SK-N-SH (cell line): ENCODE results near the gene HDAC11. TPM values are rescaled to one million over a fixed set of nuclear protein-coding genes. Genes with fewer than 3 reads are reported as not detected.

Source experiments
- CTCF ChIA-PET: fragments of 300-600, 350-600 bp; formaldehyde crosslinking; extraction: SDS; loops from one replicate; lab custom pipeline; 2021; lab: Yijun Ruan, JAX
- POLR2A ChIA-PET: fragments of 350-600 bp; sonication (Branson Sonifier 250); formaldehyde crosslinking; extraction: SDS; loops from one replicate; lab custom pipeline; 2020; ENCODE audit warnings: antibody characterized with exemption, inconsistent platforms; lab: Yijun Ruan, JAX
- DNase-seq: peaks from one replicate; pipeline ENCODE4 v3.0.0; 2012
- H2AFZ ChIP-seq: fragments of 200-600 bp; sonication (generic); 2 replicates; pipeline ENCODE4 v1.8.1; 2016; ENCODE audit warnings: antibody characterized with exemption, mild to moderate bottlenecking, low read depth
- H3F3A ChIP-seq: fragments of 200-600 bp; sonication (generic); replicated peaks from 2 replicates; pipeline ENCODE3; 2016; ENCODE audit warnings: antibody characterized with exemption, mild to moderate bottlenecking; ENCODE audit not compliant: insufficient read depth
- H3K27ac ChIP-seq, 2 experiments: fragments of 200-500 bp in 1 of 2; fragments of 200-600 bp in 1 of 2; sonication (Bioruptor generic) in 1 of 2; sonication (generic), shearing (Covaris generic) in 1 of 2; 2 replicates each; pipeline versions ENCODE4 v1.5.1 to v1.6.1; 2014 to 2016; ENCODE audit warnings: low read depth in 2 of 2, inconsistent platforms in 1 of 2, low read length in 1 of 2, mild to moderate bottlenecking in 1 of 2, mixed read lengths in 1 of 2
- H3K27me3 ChIP-seq: fragments of 200-600 bp; sonication (generic), shearing (Covaris generic); 2 replicates; pipeline ENCODE4 v1.6.1; 2016; ENCODE audit warnings: mixed run types; ENCODE audit not compliant: insufficient read depth
- H3K36me3 ChIP-seq, 2 experiments: fragments of 200-500 bp in 1 of 2; fragments of 200-600 bp in 1 of 2; sonication (Bioruptor generic) in 1 of 2; sonication (generic) in 1 of 2; replicated peaks in 1 of 2; 2 replicates each; pipeline versions ENCODE3 to v1.5.1; 2014 to 2016; ENCODE audit warnings: low read length in 1 of 2, mild to moderate bottlenecking in 1 of 2; ENCODE audit not compliant: insufficient read depth in 2 of 2, control insufficient read depth in 1 of 2
- H3K4me1 ChIP-seq, 2 experiments: fragments of 200-500 bp in 1 of 2; fragments of 200-600 bp in 1 of 2; sonication (Bioruptor generic) in 1 of 2; sonication (generic), shearing (Covaris generic) in 1 of 2; 2 replicates each; pipeline versions ENCODE4 v1.5.1 to v1.6.1; 2014 to 2016; ENCODE audit warnings: low read depth in 1 of 2, low read length in 1 of 2, mixed run types in 1 of 2; ENCODE audit not compliant: insufficient read depth in 2 of 2, control insufficient read depth in 1 of 2
- H3K4me2 ChIP-seq: fragments of 200-600 bp; sonication (generic), shearing (Covaris generic); 2 replicates; pipeline ENCODE4 v1.6.1; 2017; ENCODE audit warnings: mixed run types
- H3K4me3 ChIP-seq, 2 experiments: fragments of 200-500 bp in 1 of 2; fragments of 200-600 bp in 1 of 2; sonication (Bioruptor generic) in 1 of 2; sonication (generic), shearing (Covaris generic) in 1 of 2; 2 replicates each; pipeline versions ENCODE4 v1.5.1 to v1.8.1; 2014 to 2016; ENCODE audit warnings: low read depth in 2 of 2, inconsistent platforms in 1 of 2, low read length in 1 of 2, mild to moderate bottlenecking in 1 of 2, mixed read lengths in 1 of 2, moderate library complexity in 1 of 2
- H3K79me2 ChIP-seq: fragments of 200-600 bp; sonication (generic); 2 replicates; pipeline ENCODE4 v1.8.1; 2017; ENCODE audit warnings: mild to moderate bottlenecking; ENCODE audit not compliant: insufficient read depth
- H3K9ac ChIP-seq: fragments of 200-600 bp; sonication (generic); 2 replicates; pipeline ENCODE4 v1.6.1; 2017; ENCODE audit warnings: mixed run types
- H3K9me2 ChIP-seq: fragments of 200-600 bp; sonication (generic); 2 replicates; pipeline ENCODE4 v1.6.1; 2017; ENCODE audit warnings: mixed run types
- H3K9me3 ChIP-seq: fragments of 200-600 bp; sonication (generic); 2 replicates; pipeline ENCODE4 v1.6.1; 2017; ENCODE audit warnings: mixed run types, mild to moderate bottlenecking, moderate library complexity
- H4K20me1 ChIP-seq: fragments of 200-600 bp; sonication (generic); 2 replicates; pipeline ENCODE4 v1.6.1; 2017; ENCODE audit warnings: mild to moderate bottlenecking, mixed run types; ENCODE audit not compliant: insufficient read depth
- EP300 ChIP-seq, 2 experiments: IDR thresholded peaks; 2 replicates each; pipeline versions ENCODE4 v1.4.0 to v1.6.1; 2012; ENCODE audit warnings: borderline replicate concordance in 1 of 2, low read depth in 1 of 2, low read length in 1 of 2
- EZH2phosphoT487 ChIP-seq: fragments of 200-600 bp; sonication (generic); IDR thresholded peaks from 2 replicates; pipeline ENCODE4 v1.6.1; 2017; ENCODE audit warnings: low read depth, mixed run types, mild to moderate bottlenecking, antibody characterized with exemption, moderate library complexity, borderline replicate concordance
- FOSL2 ChIP-seq: IDR thresholded peaks from 2 replicates; pipeline ENCODE4 v1.4.0; 2012; ENCODE audit warnings: low read depth, mild to moderate bottlenecking, moderate library complexity, borderline replicate concordance
- FOXM1 ChIP-seq: IDR thresholded peaks from 2 replicates; pipeline ENCODE4 v1.4.0; 2012; ENCODE audit warnings: low read depth, mild to moderate bottlenecking
- GATA2 ChIP-seq: sonication (generic); formaldehyde crosslinking; IDR thresholded peaks from 2 replicates; pipeline ENCODE4 v1.5.0; 2020; ENCODE audit warnings: mild to moderate bottlenecking, missing genetic modification reagents
- MXI1 ChIP-seq: IDR thresholded peaks from 2 replicates; pipeline ENCODE4 v1.6.1; 2012; ENCODE audit warnings: mild to moderate bottlenecking, low read depth, low read length, improper control_type of control experiment
- NFIC ChIP-seq: IDR thresholded peaks from 2 replicates; pipeline ENCODE4 v1.4.0; 2012; ENCODE audit warnings: borderline replicate concordance
- NRF1 ChIP-seq: IDR thresholded peaks from 2 replicates; pipeline ENCODE4 v1.6.1; 2012; ENCODE audit warnings: low read depth, mild to moderate bottlenecking, low read length
- RCOR1 ChIP-seq: fragments of 150-350 bp; IDR thresholded peaks from 2 replicates; pipeline ENCODE4 v1.6.1; 2017; ENCODE audit warnings: antibody characterized with exemption, low read length
- RXRA ChIP-seq: IDR thresholded peaks from 2 replicates; pipeline ENCODE4 v1.4.0; 2012; ENCODE audit warnings: low read depth, mild to moderate bottlenecking, borderline replicate concordance
- SIN3A ChIP-seq: IDR thresholded peaks from 2 replicates; pipeline ENCODE4 v1.6.1; 2012; ENCODE audit warnings: low read depth, mild to moderate bottlenecking, low read length, moderate library complexity, borderline replicate concordance
- SMC3 ChIP-seq: IDR thresholded peaks from 2 replicates; pipeline ENCODE4 v1.6.1; 2012; ENCODE audit warnings: low read depth, low read length, improper control_type of control experiment
- TCF12 ChIP-seq: IDR thresholded peaks from 2 replicates; pipeline ENCODE4 v1.4.0; 2012
- TEAD4 ChIP-seq: IDR thresholded peaks from 2 replicates; pipeline ENCODE4 v1.4.0; 2012; ENCODE audit warnings: mild to moderate bottlenecking, borderline replicate concordance; ENCODE audit not compliant: insufficient read depth
- YY1 ChIP-seq: IDR thresholded peaks from 2 replicates; pipeline ENCODE4 v1.4.0; 2012; ENCODE audit warnings: low read depth, mild to moderate bottlenecking
- WGBS: methylation state at CpG from one replicate; pipeline ENCODE4 v1.1.6; 2017; ENCODE audit warnings: low lambda C conversion rate; 5-methylcytosine and 5-hydroxymethylcytosine counted together
- polyA plus RNA-seq, 3 experiments: library from polyadenylated mRNA; depleted of rRNA; stranded (reverse); fragments of >200 nt; gene quantifications; 2 replicates each; pipeline ENCODE4 v1.2.3, GENCODE V29; 2012
- TF ChIP-seq, protein P1 (sequence below): fragments of 200-600 bp; sonication (generic); IDR thresholded peaks from 2 replicates; pipeline ENCODE4 v1.6.1; 2017; ENCODE audit warnings: antibody characterized with exemption, mild to moderate bottlenecking, moderate library complexity
- TF ChIP-seq, protein P2 (sequence below): IDR thresholded peaks from 2 replicates; pipeline ENCODE4 v1.4.0; 2012; ENCODE audit warnings: low read depth
- TF ChIP-seq, protein P3 (sequence below): IDR thresholded peaks from 2 replicates; pipeline ENCODE4 v1.6.1; 2012; ENCODE audit warnings: mild to moderate bottlenecking, low read depth, low read length, moderate library complexity
- TF ChIP-seq, protein P4 (sequence below): fragments of 150-350 bp; IDR thresholded peaks from 2 replicates; pipeline ENCODE4 v1.6.1; 2016; ENCODE audit warnings: mild to moderate bottlenecking, low read depth, low read length
- TF ChIP-seq, protein P5 (sequence below): fragments of 150-350 bp; IDR thresholded peaks from 2 replicates; pipeline ENCODE4 v1.6.1; 2017; ENCODE audit warnings: antibody characterized with exemption, low read length, low read depth, borderline replicate concordance

HDAC11 gene
- polyA plus RNA-seq, 1 of the 3 experiments (the other 2 are of a cell fraction): 17.5 TPM

DNA sequence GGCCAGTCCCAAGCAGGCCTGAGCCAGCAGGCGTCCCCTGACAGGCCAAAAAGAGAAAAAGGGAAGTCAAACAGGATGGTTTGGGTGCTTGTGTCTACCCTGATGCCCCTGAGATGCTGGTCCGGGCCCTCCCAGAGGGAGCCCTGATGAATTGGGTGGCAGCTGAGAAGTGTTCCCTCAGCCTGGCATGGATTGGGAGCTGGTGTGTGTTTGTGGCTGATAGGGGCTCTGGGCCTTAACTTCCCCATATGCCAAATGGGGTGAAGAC lies 70.3 kb downstream of the HDAC11 start:
- H3K27ac ChIP-seq: no peak overlapping the region

More for the DNA sequence above, 70.3 kb downstream of the HDAC11 start:
- Histone ChIP-seq H3K27me3 (no peaks in the 10 kb centered on the region), H3K9me2 (no peaks in the 10 kb centered on the region), H3K4me2 (no peak overlapping the region), H3F3A (no peaks in the 10 kb centered on the region), H3K4me3 (no peak overlapping the region), H4K20me1 (no peaks in the 10 kb centered on the region), H3K79me2 (no peaks in the 10 kb centered on the region), H3K9me3 (no peaks in the 10 kb centered on the region), H3K4me1 (peaks cover 0 to 35% of the 10 kb centered on the region in 2 experiments; a peak in 1 of 4 replicates), H2AFZ (no peak overlapping the region), H3K36me3 (no peaks in the 10 kb centered on the region), H3K9ac (no peak overlapping the region)
- no peak for DNase-seq
- WGBS: 94% methylated on average over 2 of the region's 2 CpGs
- ChIA-PET CTCF (interaction anchor here (0.8 to 1.8 kb wide), 3 partner anchors 10 to 98 kb away, joined by 3 to 7 read pairs (median 5); no protein-coding TSS in a partner anchor), POLR2A (interaction anchor here (1.1 kb wide), 1 partner anchor 13 kb away, joined by 3 read pairs; no protein-coding TSS in a partner anchor)
- TF ChIP-seq, protein P1, sequence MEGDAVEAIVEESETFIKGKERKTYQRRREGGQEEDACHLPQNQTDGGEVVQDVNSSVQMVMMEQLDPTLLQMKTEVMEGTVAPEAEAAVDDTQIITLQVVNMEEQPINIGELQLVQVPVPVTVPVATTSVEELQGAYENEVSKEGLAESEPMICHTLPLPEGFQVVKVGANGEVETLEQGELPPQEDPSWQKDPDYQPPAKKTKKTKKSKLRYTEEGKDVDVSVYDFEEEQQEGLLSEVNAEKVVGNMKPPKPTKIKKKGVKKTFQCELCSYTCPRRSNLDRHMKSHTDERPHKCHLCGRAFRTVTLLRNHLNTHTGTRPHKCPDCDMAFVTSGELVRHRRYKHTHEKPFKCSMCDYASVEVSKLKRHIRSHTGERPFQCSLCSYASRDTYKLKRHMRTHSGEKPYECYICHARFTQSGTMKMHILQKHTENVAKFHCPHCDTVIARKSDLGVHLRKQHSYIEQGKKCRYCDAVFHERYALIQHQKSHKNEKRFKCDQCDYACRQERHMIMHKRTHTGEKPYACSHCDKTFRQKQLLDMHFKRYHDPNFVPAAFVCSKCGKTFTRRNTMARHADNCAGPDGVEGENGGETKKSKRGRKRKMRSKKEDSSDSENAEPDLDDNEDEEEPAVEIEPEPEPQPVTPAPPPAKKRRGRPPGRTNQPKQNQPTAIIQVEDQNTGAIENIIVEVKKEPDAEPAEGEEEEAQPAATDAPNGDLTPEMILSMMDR: no peak
- TF ChIP-seq FOXM1 (no peak), MXI1 (no peak), YY1 (no peak), EZH2phosphoT487 (no peak), GATA2 (no peak), SIN3A (no peak), RCOR1 (no peak), TCF12 (no peak), TEAD4 (no peak), FOSL2 (no peak), NRF1 (no peak), SMC3 (no peak), RXRA (no peak), EP300 (IDR thresholded peaks at IDR 0.05; ENCODE audit: borderline replicate concordance in 1 of 2, low read depth in 1 of 2, low read length in 1 of 2) (no peak), NFIC (no peak)
- TF ChIP-seq, protein P2, sequence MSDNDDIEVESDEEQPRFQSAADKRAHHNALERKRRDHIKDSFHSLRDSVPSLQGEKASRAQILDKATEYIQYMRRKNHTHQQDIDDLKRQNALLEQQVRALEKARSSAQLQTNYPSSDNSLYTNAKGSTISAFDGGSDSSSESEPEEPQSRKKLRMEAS: no peak
- TF ChIP-seq, protein P3, sequence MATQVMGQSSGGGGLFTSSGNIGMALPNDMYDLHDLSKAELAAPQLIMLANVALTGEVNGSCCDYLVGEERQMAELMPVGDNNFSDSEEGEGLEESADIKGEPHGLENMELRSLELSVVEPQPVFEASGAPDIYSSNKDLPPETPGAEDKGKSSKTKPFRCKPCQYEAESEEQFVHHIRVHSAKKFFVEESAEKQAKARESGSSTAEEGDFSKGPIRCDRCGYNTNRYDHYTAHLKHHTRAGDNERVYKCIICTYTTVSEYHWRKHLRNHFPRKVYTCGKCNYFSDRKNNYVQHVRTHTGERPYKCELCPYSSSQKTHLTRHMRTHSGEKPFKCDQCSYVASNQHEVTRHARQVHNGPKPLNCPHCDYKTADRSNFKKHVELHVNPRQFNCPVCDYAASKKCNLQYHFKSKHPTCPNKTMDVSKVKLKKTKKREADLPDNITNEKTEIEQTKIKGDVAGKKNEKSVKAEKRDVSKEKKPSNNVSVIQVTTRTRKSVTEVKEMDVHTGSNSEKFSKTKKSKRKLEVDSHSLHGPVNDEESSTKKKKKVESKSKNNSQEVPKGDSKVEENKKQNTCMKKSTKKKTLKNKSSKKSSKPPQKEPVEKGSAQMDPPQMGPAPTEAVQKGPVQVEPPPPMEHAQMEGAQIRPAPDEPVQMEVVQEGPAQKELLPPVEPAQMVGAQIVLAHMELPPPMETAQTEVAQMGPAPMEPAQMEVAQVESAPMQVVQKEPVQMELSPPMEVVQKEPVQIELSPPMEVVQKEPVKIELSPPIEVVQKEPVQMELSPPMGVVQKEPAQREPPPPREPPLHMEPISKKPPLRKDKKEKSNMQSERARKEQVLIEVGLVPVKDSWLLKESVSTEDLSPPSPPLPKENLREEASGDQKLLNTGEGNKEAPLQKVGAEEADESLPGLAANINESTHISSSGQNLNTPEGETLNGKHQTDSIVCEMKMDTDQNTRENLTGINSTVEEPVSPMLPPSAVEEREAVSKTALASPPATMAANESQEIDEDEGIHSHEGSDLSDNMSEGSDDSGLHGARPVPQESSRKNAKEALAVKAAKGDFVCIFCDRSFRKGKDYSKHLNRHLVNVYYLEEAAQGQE: no peak
- TF ChIP-seq, protein P4, sequence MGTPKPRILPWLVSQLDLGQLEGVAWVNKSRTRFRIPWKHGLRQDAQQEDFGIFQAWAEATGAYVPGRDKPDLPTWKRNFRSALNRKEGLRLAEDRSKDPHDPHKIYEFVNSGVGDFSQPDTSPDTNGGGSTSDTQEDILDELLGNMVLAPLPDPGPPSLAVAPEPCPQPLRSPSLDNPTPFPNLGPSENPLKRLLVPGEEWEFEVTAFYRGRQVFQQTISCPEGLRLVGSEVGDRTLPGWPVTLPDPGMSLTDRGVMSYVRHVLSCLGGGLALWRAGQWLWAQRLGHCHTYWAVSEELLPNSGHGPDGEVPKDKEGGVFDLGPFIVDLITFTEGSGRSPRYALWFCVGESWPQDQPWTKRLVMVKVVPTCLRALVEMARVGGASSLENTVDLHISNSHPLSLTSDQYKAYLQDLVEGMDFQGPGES: no peak
- TF ChIP-seq, protein P5, sequence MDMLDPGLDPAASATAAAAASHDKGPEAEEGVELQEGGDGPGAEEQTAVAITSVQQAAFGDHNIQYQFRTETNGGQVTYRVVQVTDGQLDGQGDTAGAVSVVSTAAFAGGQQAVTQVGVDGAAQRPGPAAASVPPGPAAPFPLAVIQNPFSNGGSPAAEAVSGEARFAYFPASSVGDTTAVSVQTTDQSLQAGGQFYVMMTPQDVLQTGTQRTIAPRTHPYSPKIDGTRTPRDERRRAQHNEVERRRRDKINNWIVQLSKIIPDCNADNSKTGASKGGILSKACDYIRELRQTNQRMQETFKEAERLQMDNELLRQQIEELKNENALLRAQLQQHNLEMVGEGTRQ: no peak
